ENCODE data around the gene PLD3.

GRCh38 chr19:40366697-40367561 lies 18.4 kb downstream of the PLD3 start:
- TF ChIP-seq CTCF (IDR thresholded peaks at IDR 0.05) (no peak), POLR2A (IDR thresholded peaks at IDR 0.05) (no peak)

All from uterus (tissue), 2 donors.